COLO668 (cell line): ENCODE data around the gene CEP170B.

Experiments used
- DNase-seq: peaks from one replicate; lab custom pipeline; 2025; ENCODE audit not compliant: unreplicated experiment; lab: John Stamatoyannopoulos, UW

CEP170B gene

GRCh38 chr14:104866451-104867370 is 1.6 kb downstream of the CEP170B start:
- DNase-seq = no peak

GRCh38 chr14:104867371-104868059 is 2.4 kb downstream of the CEP170B start:
- no peak for DNase-seq

- no peak for DNase-seq
These were observed 3.1 kb downstream of the CEP170B start for GRCh38 chr14:104868060-104868740.

- no peak for DNase-seq
These were observed 3.9 kb downstream of the CEP170B start for GRCh38 chr14:104868811-104869572.

GRCh38 chr14:104869669-104870367 is 4.8 kb downstream of the CEP170B start:
- DNase-seq = no peak

- peak; percentile 51 for DNase-seq
These were observed 5.5 kb downstream of the CEP170B start for GRCh38 chr14:104870368-104871144.

- DNase-seq = no peak
These were observed 6.1 kb downstream of the CEP170B start for GRCh38 chr14:104871145-104871655.

GRCh38 chr14:104871656-104872468 is 6.8 kb downstream of the CEP170B start:
- DNase-seq = no peak

- no peak for DNase-seq
These were observed 7.6 kb downstream of the CEP170B start for GRCh38 chr14:104872469-104873341.

- DNase-seq = no peak
These were observed 8.4 kb downstream of the CEP170B start for GRCh38 chr14:104873380-104874055.

- no peak for DNase-seq
These were observed 9.1 kb downstream of the CEP170B start for GRCh38 chr14:104874110-104874531.

GRCh38 chr14:104874571-104875411 is 9.7 kb downstream of the CEP170B start:
- DNase-seq = no peak

GRCh38 chr14:104875412-104875751 is 10.3 kb downstream of the CEP170B start:
- no peak for DNase-seq

GRCh38 chr14:104875811-104876210 is 10.7 kb downstream of the CEP170B start:
- no peak for DNase-seq

GRCh38 chr14:104876251-104876699 is 11.2 kb downstream of the CEP170B start:
- peak; percentile 32 for DNase-seq
